NCI-H748 (cell line): Measurements from ENCODE around the gene EFNB2.

Experiments
- DNase-seq: peaks from one replicate; lab custom pipeline; 2025; ENCODE audit not compliant: unreplicated experiment; lab: John Stamatoyannopoulos, UW

Gene EFNB2

GRCh38 chr13:106487129-106487528 is 48.3 kb downstream of the EFNB2 start:
- no peak for DNase-seq

- no peak for DNase-seq
These were observed 49.2 kb downstream of the EFNB2 start for GRCh38 chr13:106486287-106486686.

- no peak for DNase-seq
These were observed 50.8 kb downstream of the EFNB2 start for GRCh38 chr13:106484537-106485193.

- no peak for DNase-seq
These were observed 51.4 kb downstream of the EFNB2 start for GRCh38 chr13:106484084-106484483.

GRCh38 chr13:106481919-106482318 is 53.5 kb downstream of the EFNB2 start:
- DNase-seq = no peak

- DNase-seq = no peak
These were observed 55.0 kb downstream of the EFNB2 start for GRCh38 chr13:106480351-106480910.

GRCh38 chr13:106479929-106480328 is 55.5 kb downstream of the EFNB2 start:
- DNase-seq = no peak

- DNase-seq = no peak
These were observed 57.3 kb downstream of the EFNB2 start for GRCh38 chr13:106478116-106478515.

- DNase-seq = peak; percentile 60
These were observed 58.2 kb downstream of the EFNB2 start for GRCh38 chr13:106477303-106477702.

GRCh38 chr13:106475852-106476251 is 59.6 kb downstream of the EFNB2 start:
- DNase-seq = no peak

GRCh38 chr13:106474912-106475311 is 60.5 kb downstream of the EFNB2 start:
- DNase-seq = no peak

GRCh38 chr13:106473154-106473553 is 62.3 kb downstream of the EFNB2 start:
- DNase-seq = no peak

- DNase-seq = no peak
These were observed 62.8 kb downstream of the EFNB2 start for GRCh38 chr13:106472621-106473020.

- peak; percentile 68 for DNase-seq
These were observed 63.4 kb downstream of the EFNB2 start for GRCh38 chr13:106471957-106472543.

- DNase-seq = no peak
These were observed 64.9 kb downstream of the EFNB2 start for GRCh38 chr13:106470576-106470975.

GRCh38 chr13:106468744-106469590 is 66.5 kb downstream of the EFNB2 start:
- DNase-seq = no peak

GRCh38 chr13:106468207-106468606 is 67.3 kb downstream of the EFNB2 start:
- no peak for DNase-seq

GRCh38 chr13:106467427-106468122 is 67.9 kb downstream of the EFNB2 start:
- no peak for DNase-seq

- peak; percentile 19 for DNase-seq
These were observed 68.6 kb downstream of the EFNB2 start for GRCh38 chr13:106466691-106467426.

GRCh38 chr13:106464076-106464475 is 71.4 kb downstream of the EFNB2 start:
- DNase-seq = no peak
